HFFc6 (cell line): ENCODE measurements around the gene AOX1. TPM values are rescaled to one million over a fixed set of nuclear protein-coding genes. Genes with fewer than 3 reads are reported as not detected.

Experiments
- DNase-seq: peaks from one replicate; pipeline ENCODE4 v3.0.0-alpha.2; 2018
- H3K27ac Mint-ChIP-seq: 2 replicates; pipeline ENCODE4 v1.8.0; 2020; ENCODE audit warnings: mild to moderate bottlenecking, mixed read lengths
- H3K27me3 Mint-ChIP-seq: 2 replicates; pipeline ENCODE4 v1.8.0; 2021; ENCODE audit warnings: mild to moderate bottlenecking, moderate library complexity, mixed read lengths; ENCODE audit not compliant: insufficient read depth
- H3K36me3 Mint-ChIP-seq: 2 replicates; pipeline ENCODE4 v1.8.0; 2021; ENCODE audit warnings: low read depth, mixed read lengths
- H3K4me1 Mint-ChIP-seq: 2 replicates; pipeline ENCODE4 v1.8.0; 2020; ENCODE audit warnings: low read depth, mixed read lengths
- H3K4me3 Mint-ChIP-seq: 2 replicates; pipeline ENCODE4 v1.8.0; 2020; ENCODE audit warnings: mild to moderate bottlenecking, moderate library complexity, mixed read lengths
- H3K9me3 Mint-ChIP-seq: 2 replicates; pipeline ENCODE4 v1.8.0; 2020; ENCODE audit warnings: mild to moderate bottlenecking, mixed read lengths
- total RNA-seq, 6 experiments: library from RNA; stranded (reverse); fragmentation: NEBNext Ultra II Directional; extraction: Animal tissue kit (Norgen Biotek cat#: 25700); gene quantifications; 2 replicates in 1 of 6; 3 replicates in 5 of 6; pipeline ENCODE4 v1.2.3, GENCODE V29; 2021
- TF ChIP-seq, protein P1 (sequence below): fragments of 200-600 bp; sonication (generic); IDR thresholded peaks from 2 replicates; pipeline ENCODE4 v1.5.0; 2021; ENCODE audit warnings: antibody characterized with exemption, mild to moderate bottlenecking

Gene AOX1
- total RNA-seq, 6 experiments from 2014 or later, result 46.7 to 71.7 (median 62.1) TPM

DNA sequence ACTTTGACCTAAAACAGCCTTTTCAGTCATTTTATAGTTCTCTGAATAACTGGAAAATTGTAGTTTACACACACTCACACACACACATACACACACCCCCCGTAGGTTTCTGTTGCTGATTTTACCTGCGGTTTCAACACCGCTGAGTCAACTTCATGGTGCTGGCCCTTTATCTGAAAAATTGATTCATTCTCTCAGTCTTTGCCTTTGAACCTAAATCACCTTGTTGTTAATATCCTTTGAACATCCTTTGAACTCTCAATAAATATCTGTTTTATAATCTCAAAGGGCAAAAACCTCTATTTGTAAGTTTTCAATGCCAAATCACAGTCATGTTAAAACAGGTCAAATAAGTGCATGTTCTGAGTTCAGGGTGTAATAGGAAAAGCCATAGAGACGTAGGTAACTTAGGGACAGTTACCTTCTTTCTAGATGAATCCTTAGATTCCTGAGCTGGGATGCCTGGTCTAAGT is 116.9 kb downstream of the AOX1 start:
- Mint-ChIP-seq H3K27me3 (peaks cover 5% of the 10 kb centered on the region; the same call in 1 of the 2 replicates), H3K9me3 (no peaks in the 10 kb centered on the region), H3K4me1 (no peaks in the 10 kb centered on the region), H3K36me3 (no peaks in the 10 kb centered on the region), H3K4me3 (no peak overlapping the region), H3K27ac (no peak overlapping the region)
- TF ChIP-seq, protein P1, sequence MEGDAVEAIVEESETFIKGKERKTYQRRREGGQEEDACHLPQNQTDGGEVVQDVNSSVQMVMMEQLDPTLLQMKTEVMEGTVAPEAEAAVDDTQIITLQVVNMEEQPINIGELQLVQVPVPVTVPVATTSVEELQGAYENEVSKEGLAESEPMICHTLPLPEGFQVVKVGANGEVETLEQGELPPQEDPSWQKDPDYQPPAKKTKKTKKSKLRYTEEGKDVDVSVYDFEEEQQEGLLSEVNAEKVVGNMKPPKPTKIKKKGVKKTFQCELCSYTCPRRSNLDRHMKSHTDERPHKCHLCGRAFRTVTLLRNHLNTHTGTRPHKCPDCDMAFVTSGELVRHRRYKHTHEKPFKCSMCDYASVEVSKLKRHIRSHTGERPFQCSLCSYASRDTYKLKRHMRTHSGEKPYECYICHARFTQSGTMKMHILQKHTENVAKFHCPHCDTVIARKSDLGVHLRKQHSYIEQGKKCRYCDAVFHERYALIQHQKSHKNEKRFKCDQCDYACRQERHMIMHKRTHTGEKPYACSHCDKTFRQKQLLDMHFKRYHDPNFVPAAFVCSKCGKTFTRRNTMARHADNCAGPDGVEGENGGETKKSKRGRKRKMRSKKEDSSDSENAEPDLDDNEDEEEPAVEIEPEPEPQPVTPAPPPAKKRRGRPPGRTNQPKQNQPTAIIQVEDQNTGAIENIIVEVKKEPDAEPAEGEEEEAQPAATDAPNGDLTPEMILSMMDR, result no peak
- no peak for DNase-seq

DNA sequence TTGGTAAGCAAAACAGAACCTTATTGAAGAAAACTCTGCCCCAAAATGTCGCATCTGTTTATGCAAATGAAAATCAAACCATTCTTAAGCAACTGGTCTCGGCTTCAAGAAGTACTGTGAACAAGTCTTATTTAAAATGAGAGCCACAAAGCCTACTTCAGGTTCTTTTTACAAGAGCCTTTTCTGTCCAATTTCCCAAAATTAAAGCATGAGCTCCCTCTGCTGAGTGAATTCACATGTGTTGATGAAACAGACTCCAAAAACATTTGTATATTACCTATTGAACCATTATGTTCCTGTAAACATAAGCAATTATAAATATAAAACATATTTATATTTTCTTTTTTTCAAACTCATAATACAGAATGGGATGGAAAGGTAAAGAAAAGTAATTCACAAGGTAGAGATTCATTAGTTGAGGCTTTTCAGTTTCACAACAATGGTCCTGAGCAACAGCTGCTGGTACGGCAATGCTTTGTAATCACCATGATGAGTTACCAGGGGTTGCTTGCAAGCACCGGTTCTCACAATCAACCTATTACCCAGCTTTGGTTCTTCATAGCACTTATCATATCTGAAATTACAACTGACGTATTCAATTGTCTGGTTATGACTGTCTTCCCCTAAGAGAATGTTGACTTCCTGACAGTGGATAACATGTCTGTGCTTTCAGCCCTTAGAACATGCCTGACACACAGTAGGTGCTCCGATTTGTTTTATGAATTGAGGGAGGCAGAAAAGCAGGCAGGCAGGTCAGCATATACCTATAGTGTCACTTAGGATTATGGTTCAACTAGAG is 117.5 kb downstream of the AOX1 start:
- peak; percentile 68 for DNase-seq
- TF ChIP-seq, protein P1, result peak; percentile 83
- no peak overlapping the region for H3K4me3 Mint-ChIP-seq

DNA sequence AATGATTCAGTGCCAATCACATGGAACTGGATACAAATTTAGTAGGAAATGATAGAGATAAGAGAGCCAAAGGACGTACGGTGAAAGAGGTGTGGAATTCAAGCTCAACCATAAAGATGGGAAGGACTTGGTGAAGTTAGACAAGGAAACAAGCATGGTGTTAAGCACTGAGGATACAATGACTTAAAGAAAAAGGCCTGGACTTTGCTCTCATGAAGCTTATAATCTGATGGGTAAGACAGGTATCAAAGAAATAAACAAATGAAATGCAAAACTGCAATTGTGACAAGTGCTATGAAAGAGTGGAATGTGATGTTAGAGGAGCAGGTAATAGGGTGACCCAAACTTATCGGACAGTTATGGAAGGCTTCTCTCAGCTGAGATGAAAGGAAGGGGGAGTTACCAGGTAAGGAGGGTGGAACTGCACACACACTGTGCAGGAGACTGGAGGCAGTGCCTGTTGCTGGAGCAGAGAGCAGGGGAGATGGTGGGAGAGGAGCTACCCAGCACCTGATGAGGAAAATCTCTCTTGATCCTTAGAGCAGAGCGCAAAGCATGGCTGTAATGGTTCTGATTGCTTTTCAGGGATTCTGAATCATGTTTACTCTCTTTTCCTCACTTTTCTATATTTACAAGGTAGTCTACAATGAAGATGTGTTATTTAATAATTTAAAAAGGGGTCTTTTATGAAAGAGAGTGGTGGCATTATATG is 118.3 kb downstream of the AOX1 start:
- TF ChIP-seq, protein P1, result no peak

More for the DNA sequence above, 117.5 kb downstream of the AOX1 start:
- no peak overlapping the region for H3K27ac Mint-ChIP-seq
- no peaks in the 10 kb centered on the region for H3K4me1 Mint-ChIP-seq
- no peaks in the 10 kb centered on the region for H3K9me3 Mint-ChIP-seq
- no peaks in the 10 kb centered on the region for H3K36me3 Mint-ChIP-seq
- H3K27me3 Mint-ChIP-seq, result peaks cover 7% of the 10 kb centered on the region

GRCh38 chr2:200705305-200706041 is 119.7 kb downstream of the AOX1 start:
- H3K27ac Mint-ChIP-seq, result no peak overlapping the region
- H3K36me3 Mint-ChIP-seq, result no peaks in the 10 kb centered on the region
- no peak for DNase-seq
- no peaks in the 10 kb centered on the region for H3K9me3 Mint-ChIP-seq
- H3K4me1 Mint-ChIP-seq, result peaks cover 7% of the 10 kb centered on the region
- peaks cover 7% of the 10 kb centered on the region for H3K27me3 Mint-ChIP-seq
- TF ChIP-seq, protein P1, result no peak; the same call in 1 of the 2 replicates
- no peak overlapping the region for H3K4me3 Mint-ChIP-seq

More for the DNA sequence above, 118.3 kb downstream of the AOX1 start:
- no peak for DNase-seq
- no peak overlapping the region for H3K4me3 Mint-ChIP-seq
- no peak overlapping the region for H3K27ac Mint-ChIP-seq
- no peaks in the 10 kb centered on the region for H3K9me3 Mint-ChIP-seq
- peaks cover 7% of the 10 kb centered on the region for H3K27me3 Mint-ChIP-seq
- no peaks in the 10 kb centered on the region for H3K4me1 Mint-ChIP-seq
- no peaks in the 10 kb centered on the region for H3K36me3 Mint-ChIP-seq

GRCh38 chr2:200708943-200709342 is 123.1 kb downstream of the AOX1 start:
- H3K4me1 Mint-ChIP-seq, result peaks cover 24% of the 10 kb centered on the region
- no peaks in the 10 kb centered on the region for H3K36me3 Mint-ChIP-seq
- no peak for DNase-seq
- peaks cover 7% of the 10 kb centered on the region for H3K27me3 Mint-ChIP-seq
- TF ChIP-seq, protein P1, result no peak
- no peaks in the 10 kb centered on the region for H3K9me3 Mint-ChIP-seq
- no peak overlapping the region for H3K27ac Mint-ChIP-seq
- no peak overlapping the region for H3K4me3 Mint-ChIP-seq
